HEK293 (cell line): Measurements from ENCODE around the gene AIFM1.

ENCODE experiments used
- CTCF ChIA-PET: fragments of 350-600 bp; formaldehyde crosslinking; extraction: SDS; loops from one replicate; lab custom pipeline; 2021; ENCODE audit warnings: antibody characterized with exemption; lab: Yijun Ruan, JAX
- POLR2A ChIA-PET: fragments of 300-600 bp; formaldehyde crosslinking; extraction: SDS; loops from one replicate; lab custom pipeline; 2020; ENCODE audit warnings: antibody characterized with exemption, inconsistent platforms; lab: Yijun Ruan, JAX
- H3K27ac ChIP-seq: fragments of 200-500 bp; sonication (Bioruptor generic); 2 replicates; pipeline ENCODE4 v1.5.1; 2014; ENCODE audit warnings: low read depth, low read length, control low read depth, inconsistent platforms; ENCODE audit errors: extremely low read depth
- H3K36me3 ChIP-seq, 2 experiments: fragments of 200-500 bp in 1 of 2; sonication (Bioruptor generic) in 1 of 2; 1 replicate in 1 of 2; 2 replicates in 1 of 2; pipeline ENCODE4 v1.5.1; 2014 to 2017; ENCODE audit warnings: inconsistent platforms in 2 of 2, low read length in 2 of 2; ENCODE audit not compliant: control insufficient read depth in 2 of 2, insufficient read depth in 1 of 2
- H3K4me1 ChIP-seq: fragments of 200-500 bp; sonication (Bioruptor generic); 2 replicates; pipeline ENCODE4 v1.5.1; 2014; ENCODE audit warnings: mild to moderate bottlenecking, low read length, inconsistent platforms; ENCODE audit not compliant: control insufficient read depth, insufficient read depth
- H3K4me3 ChIP-seq: 2 replicates; pipeline ENCODE4 v1.5.1; 2011; ENCODE audit warnings: low read depth, mild to moderate bottlenecking, control low read depth, low read length, moderate library complexity
- H3K9me3 ChIP-seq: fragments of 200-500 bp; sonication (Bioruptor generic); 2 replicates; pipeline ENCODE4 v1.5.1; 2014; ENCODE audit warnings: low read depth, low read length, inconsistent platforms; ENCODE audit not compliant: control insufficient read depth, insufficient read depth
- REST ChIP-seq: fragments of 450-650 bp; formaldehyde crosslinking; IDR thresholded peaks from 2 replicates; pipeline ENCODE4 v1.5.1; 2016; ENCODE audit warnings: missing biosample characterization, missing genetic modification characterization
- WT1 ChIP-seq: fragments of 450-650 bp; formaldehyde crosslinking; IDR thresholded peaks from 2 replicates; pipeline ENCODE4 v1.5.1; 2016; ENCODE audit warnings: missing biosample characterization, missing genetic modification characterization
- ZBTB1 ChIP-seq: fragments of 450-650 bp; formaldehyde crosslinking; IDR thresholded peaks from 2 replicates; pipeline ENCODE4 v1.5.1; 2016; ENCODE audit warnings: missing biosample characterization, missing genetic modification characterization
- ZBTB10 ChIP-seq: fragments of 450-650 bp; formaldehyde crosslinking; IDR thresholded peaks from 2 replicates; pipeline ENCODE4 v1.5.1; 2016; ENCODE audit warnings: missing biosample characterization, missing genetic modification characterization
- ZBTB26 ChIP-seq: fragments of 450-650 bp; formaldehyde crosslinking; optimal IDR thresholded peaks from 2 replicates; pipeline ENCODE3; 2016; ENCODE audit warnings: missing biosample characterization, mild to moderate bottlenecking, missing genetic modification characterization
- ZBTB44 ChIP-seq: fragments of 450-650 bp; IDR thresholded peaks from 2 replicates; pipeline ENCODE4 v1.5.1; 2018; ENCODE audit warnings: missing biosample characterization, mild to moderate bottlenecking, missing genetic modification characterization
- ZBTB8A ChIP-seq: fragments of 450-650 bp; formaldehyde crosslinking; IDR thresholded peaks from 2 replicates; pipeline ENCODE4 v1.5.1; 2016; ENCODE audit warnings: missing biosample characterization, missing genetic modification characterization
- ZNF169 ChIP-seq: fragments of 450-650 bp; formaldehyde crosslinking; IDR thresholded peaks from 2 replicates; pipeline ENCODE4 v1.5.1; 2016; ENCODE audit warnings: missing biosample characterization, missing genetic modification characterization
- ZNF514 ChIP-seq: fragments of 450-650 bp; formaldehyde crosslinking; IDR thresholded peaks from 2 replicates; pipeline ENCODE4 v1.5.1; 2016; ENCODE audit warnings: missing biosample characterization, missing genetic modification characterization
- ZNF544 ChIP-seq: fragments of 450-650 bp; formaldehyde crosslinking; IDR thresholded peaks from 2 replicates; pipeline ENCODE4 v1.5.0; 2017; ENCODE audit warnings: missing biosample characterization, missing genetic modification characterization
- ZNF596 ChIP-seq: fragments of 450-650 bp; IDR thresholded peaks from 2 replicates; pipeline ENCODE4 v1.5.0; 2018; ENCODE audit warnings: missing biosample characterization, mild to moderate bottlenecking, missing genetic modification characterization, moderate library complexity
- ZNF600 ChIP-seq: fragments of 450-650 bp; formaldehyde crosslinking; IDR thresholded peaks from 2 replicates; pipeline ENCODE4 v1.5.1; 2016; ENCODE audit warnings: missing biosample characterization, missing genetic modification characterization
- ZNF623 ChIP-seq: fragments of 450-650 bp; formaldehyde crosslinking; IDR thresholded peaks from 2 replicates; pipeline ENCODE4 v1.5.1; 2016; ENCODE audit warnings: missing biosample characterization, missing genetic modification characterization
- ZNF660 ChIP-seq: fragments of 450-650 bp; IDR thresholded peaks from 2 replicates; pipeline ENCODE4 v1.5.1; 2018; ENCODE audit warnings: missing biosample characterization, mild to moderate bottlenecking, missing genetic modification characterization
- ZNF843 ChIP-seq: fragments of 450-650 bp; formaldehyde crosslinking; IDR thresholded peaks from 2 replicates; pipeline ENCODE4 v1.5.1; 2016; ENCODE audit warnings: missing biosample characterization, missing genetic modification characterization
- TF ChIP-seq, protein P1 (sequence below): fragments of 450-650 bp; formaldehyde crosslinking; IDR thresholded peaks from 2 replicates; pipeline ENCODE4 v1.5.1; 2017; ENCODE audit warnings: missing biosample characterization, missing genetic modification characterization
- TF ChIP-seq, protein P2 (sequence below): fragments of 450-650 bp; formaldehyde crosslinking; IDR thresholded peaks from 2 replicates; pipeline ENCODE4 v1.5.1; 2016; ENCODE audit warnings: missing biosample characterization, missing genetic modification characterization, low read depth
- TF ChIP-seq, protein P3 (sequence below): fragments of 450-650 bp; formaldehyde crosslinking; IDR thresholded peaks from 2 replicates; pipeline ENCODE4 v1.5.1; 2016; ENCODE audit warnings: missing biosample characterization, missing genetic modification characterization, borderline replicate concordance
- TF ChIP-seq, protein P4 (sequence below): fragments of 450-650 bp; formaldehyde crosslinking; IDR thresholded peaks from 2 replicates; pipeline ENCODE4 v1.5.1; 2016; ENCODE audit warnings: missing biosample characterization, missing genetic modification characterization

The AIFM1 gene

DNA sequence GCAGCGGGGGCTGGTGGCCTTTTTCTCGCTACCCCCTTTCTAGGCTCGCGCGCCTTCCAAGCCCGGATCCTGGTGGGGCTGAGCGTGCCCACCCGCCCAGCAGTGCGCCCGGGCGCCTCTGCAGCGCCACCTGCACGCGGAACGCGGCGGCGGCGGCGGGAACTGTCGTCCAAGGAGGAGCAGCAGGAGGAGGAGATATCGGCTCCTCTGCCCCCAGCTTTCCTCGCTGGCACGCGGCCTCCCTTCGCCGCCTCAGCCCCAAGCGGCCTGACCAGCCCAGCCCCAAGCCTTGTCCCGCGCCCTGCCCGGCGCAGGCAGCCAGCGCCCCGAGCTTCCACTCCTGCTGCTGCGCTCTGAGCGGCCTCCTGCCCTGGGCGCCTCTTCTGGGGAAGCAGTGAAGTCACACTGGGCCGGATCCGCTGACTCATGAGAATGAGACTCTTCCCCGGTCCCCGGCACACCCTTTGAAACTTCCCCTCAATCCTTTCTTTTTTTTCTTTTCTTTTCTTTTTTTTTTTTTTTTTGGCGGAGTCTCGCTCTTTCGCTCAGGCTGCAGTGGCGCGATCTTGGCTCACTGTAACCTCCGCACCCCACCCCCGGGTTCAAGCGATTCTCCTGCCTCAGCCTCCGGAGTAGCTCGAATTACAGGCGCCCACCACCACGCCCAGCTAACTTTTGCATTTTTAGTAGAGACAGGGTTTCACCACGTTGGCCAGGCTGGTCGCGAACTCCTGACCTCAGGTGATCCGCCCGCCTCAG, 44.7 kb downstream of the AIFM1 start:
- Histone ChIP-seq H3K36me3 (peaks cover 0 to 15% of the 10 kb centered on the region in 2 experiments; a peak in 1 of 3 replicates), H3K9me3 (no peaks in the 10 kb centered on the region), H3K4me3 (peak overlapping the region; percentile 12), H3K4me1 (no peaks in the 10 kb centered on the region; the same call in 1 of the 2 replicates), H3K27ac (no peak overlapping the region; the same call in 1 of the 2 replicates)
- POLR2A ChIA-PET: interaction anchor here (0.7 to 1.7 kb wide), 3 partner anchors 13 to 50 kb away, joined by 3 to 4 read pairs (median 3); no protein-coding TSS in a partner anchor
- CTCF ChIA-PET: interaction anchor here (0.6 to 2.1 kb wide), 8 partner anchors 12 to 508 kb away, joined by 3 to 13 read pairs (median 3); no protein-coding TSS in a partner anchor
- TF ChIP-seq ZBTB26 (tag by site-specific recombination): peak; percentile 55
- no peak for TF ChIP-seq ZNF169 (tag by site-specific recombination)
- TF ChIP-seq, protein P1, sequence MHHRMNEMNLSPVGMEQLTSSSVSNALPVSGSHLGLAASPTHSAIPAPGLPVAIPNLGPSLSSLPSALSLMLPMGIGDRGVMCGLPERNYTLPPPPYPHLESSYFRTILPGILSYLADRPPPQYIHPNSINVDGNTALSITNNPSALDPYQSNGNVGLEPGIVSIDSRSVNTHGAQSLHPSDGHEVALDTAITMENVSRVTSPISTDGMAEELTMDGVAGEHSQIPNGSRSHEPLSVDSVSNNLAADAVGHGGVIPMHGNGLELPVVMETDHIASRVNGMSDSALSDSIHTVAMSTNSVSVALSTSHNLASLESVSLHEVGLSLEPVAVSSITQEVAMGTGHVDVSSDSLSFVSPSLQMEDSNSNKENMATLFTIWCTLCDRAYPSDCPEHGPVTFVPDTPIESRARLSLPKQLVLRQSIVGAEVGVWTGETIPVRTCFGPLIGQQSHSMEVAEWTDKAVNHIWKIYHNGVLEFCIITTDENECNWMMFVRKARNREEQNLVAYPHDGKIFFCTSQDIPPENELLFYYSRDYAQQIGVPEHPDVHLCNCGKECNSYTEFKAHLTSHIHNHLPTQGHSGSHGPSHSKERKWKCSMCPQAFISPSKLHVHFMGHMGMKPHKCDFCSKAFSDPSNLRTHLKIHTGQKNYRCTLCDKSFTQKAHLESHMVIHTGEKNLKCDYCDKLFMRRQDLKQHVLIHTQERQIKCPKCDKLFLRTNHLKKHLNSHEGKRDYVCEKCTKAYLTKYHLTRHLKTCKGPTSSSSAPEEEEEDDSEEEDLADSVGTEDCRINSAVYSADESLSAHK: no peak
- TF ChIP-seq ZBTB44 (tag by site-specific recombination): no peak
- no peak for TF ChIP-seq ZNF514 (tag by site-specific recombination)
- TF ChIP-seq ZNF660 (tag by site-specific recombination): peak; percentile 83
- TF ChIP-seq REST (tag by site-specific recombination): no peak
- TF ChIP-seq WT1 (tag by site-specific recombination): no peak
- peak; percentile 40; the same call in 1 of the 2 replicates for TF ChIP-seq ZNF600 (tag by site-specific recombination)
- no peak for TF ChIP-seq ZNF596 (tag by site-specific recombination)
- TF ChIP-seq, protein P2, sequence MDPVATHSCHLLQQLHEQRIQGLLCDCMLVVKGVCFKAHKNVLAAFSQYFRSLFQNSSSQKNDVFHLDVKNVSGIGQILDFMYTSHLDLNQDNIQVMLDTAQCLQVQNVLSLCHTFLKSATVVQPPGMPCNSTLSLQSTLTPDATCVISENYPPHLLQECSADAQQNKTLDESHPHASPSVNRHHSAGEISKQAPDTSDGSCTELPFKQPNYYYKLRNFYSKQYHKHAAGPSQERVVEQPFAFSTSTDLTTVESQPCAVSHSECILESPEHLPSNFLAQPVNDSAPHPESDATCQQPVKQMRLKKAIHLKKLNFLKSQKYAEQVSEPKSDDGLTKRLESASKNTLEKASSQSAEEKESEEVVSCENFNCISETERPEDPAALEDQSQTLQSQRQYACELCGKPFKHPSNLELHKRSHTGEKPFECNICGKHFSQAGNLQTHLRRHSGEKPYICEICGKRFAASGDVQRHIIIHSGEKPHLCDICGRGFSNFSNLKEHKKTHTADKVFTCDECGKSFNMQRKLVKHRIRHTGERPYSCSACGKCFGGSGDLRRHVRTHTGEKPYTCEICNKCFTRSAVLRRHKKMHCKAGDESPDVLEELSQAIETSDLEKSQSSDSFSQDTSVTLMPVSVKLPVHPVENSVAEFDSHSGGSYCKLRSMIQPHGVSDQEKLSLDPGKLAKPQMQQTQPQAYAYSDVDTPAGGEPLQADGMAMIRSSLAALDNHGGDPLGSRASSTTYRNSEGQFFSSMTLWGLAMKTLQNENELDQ (tag by site-specific recombination): no peak
- TF ChIP-seq ZBTB1 (tag by site-specific recombination): no peak
- no peak for TF ChIP-seq ZNF843
- no peak for TF ChIP-seq ZNF544 (tag by site-specific recombination)
- TF ChIP-seq, protein P3, sequence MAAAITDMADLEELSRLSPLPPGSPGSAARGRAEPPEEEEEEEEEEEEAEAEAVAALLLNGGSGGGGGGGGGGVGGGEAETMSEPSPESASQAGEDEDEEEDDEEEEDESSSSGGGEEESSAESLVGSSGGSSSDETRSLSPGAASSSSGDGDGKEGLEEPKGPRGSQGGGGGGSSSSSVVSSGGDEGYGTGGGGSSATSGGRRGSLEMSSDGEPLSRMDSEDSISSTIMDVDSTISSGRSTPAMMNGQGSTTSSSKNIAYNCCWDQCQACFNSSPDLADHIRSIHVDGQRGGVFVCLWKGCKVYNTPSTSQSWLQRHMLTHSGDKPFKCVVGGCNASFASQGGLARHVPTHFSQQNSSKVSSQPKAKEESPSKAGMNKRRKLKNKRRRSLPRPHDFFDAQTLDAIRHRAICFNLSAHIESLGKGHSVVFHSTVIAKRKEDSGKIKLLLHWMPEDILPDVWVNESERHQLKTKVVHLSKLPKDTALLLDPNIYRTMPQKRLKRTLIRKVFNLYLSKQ (tag by site-specific recombination): no peak
- TF ChIP-seq ZBTB8A (tag by site-specific recombination): peak; percentile 96
- no peak for TF ChIP-seq ZNF623 (tag by site-specific recombination)
- TF ChIP-seq ZBTB10 (tag by site-specific recombination): no peak
- TF ChIP-seq, protein P4, sequence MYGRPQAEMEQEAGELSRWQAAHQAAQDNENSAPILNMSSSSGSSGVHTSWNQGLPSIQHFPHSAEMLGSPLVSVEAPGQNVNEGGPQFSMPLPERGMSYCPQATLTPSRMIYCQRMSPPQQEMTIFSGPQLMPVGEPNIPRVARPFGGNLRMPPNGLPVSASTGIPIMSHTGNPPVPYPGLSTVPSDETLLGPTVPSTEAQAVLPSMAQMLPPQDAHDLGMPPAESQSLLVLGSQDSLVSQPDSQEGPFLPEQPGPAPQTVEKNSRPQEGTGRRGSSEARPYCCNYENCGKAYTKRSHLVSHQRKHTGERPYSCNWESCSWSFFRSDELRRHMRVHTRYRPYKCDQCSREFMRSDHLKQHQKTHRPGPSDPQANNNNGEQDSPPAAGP: no peak
